ENCODE data around the gene TNFRSF19. TPM values are rescaled to one million over a fixed set of nuclear protein-coding genes. Genes with fewer than 3 reads are reported as not detected.
A peak's percentile ranks its signal among the peaks of the same experiment; 100 is the strongest.

The TNFRSF19 gene
- total RNA-seq, 2 experiments from 2014 or later, result not detected

GRCh38 chr13:23609414-23609760, 39.2 kb downstream of the TNFRSF19 start:
- Mint-ChIP-seq H3K27ac (no peak overlapping the region), H3K4me3 (no peak overlapping the region), H3K9me3 (no peaks in the 10 kb centered on the region), H3K36me3 (ENCODE audit: low read depth) (no peaks in the 10 kb centered on the region), H3K27me3 (peaks cover 23% of the 10 kb centered on the region), H3K4me1 (ENCODE audit: low read depth) (peaks cover 13% of the 10 kb centered on the region)
- DNase-seq, result peak in 1 of 14 experiments; percentile 5
- CTCF ChIA-PET, result no interaction called here
- no peaks in the 10 kb centered on the region for H3K36me3 ChIP-seq (ENCODE audit: insufficient read depth, low read length)
- H3K4me3 ChIP-seq (ENCODE audit: low read length), result no peak overlapping the region
- H3K27ac ChIP-seq (ENCODE audit: low read depth in 1 of 2, low read length in 2 of 2), result no peak overlapping the region
- ATAC-seq (ENCODE audit: poor library complexity), result no peak
- no peaks in the 10 kb centered on the region for H3K4me1 ChIP-seq (ENCODE audit: insufficient read depth, low read length)
- H3K27me3 ChIP-seq (ENCODE audit: control insufficient read depth in 1 of 2, insufficient read depth in 2 of 2, low read length in 2 of 2), result peaks cover 4 to 13% of the 10 kb centered on the region in 2 experiments
- H3K9me3 ChIP-seq (ENCODE audit: control insufficient read depth in 1 of 2, insufficient read depth in 1 of 2, low read length in 2 of 2), result no peaks in the 10 kb centered on the region
- intact Hi-C loops (cut with DNase I, micrococcal nuclease), result no loop called here
- no peak for TF ChIP-seq CTCF (IDR thresholded peaks at IDR 0.05)
- POLR2A ChIA-PET, result no interaction called here

GRCh38 chr13:23609874-23610576, 39.8 kb downstream of the TNFRSF19 start:
- H3K4me3 ChIP-seq (ENCODE audit: low read length), result no peak overlapping the region
- H3K4me1 Mint-ChIP-seq (ENCODE audit: low read depth), result peaks cover 13% of the 10 kb centered on the region
- peaks cover 4 to 13% of the 10 kb centered on the region in 2 experiments for H3K27me3 ChIP-seq (ENCODE audit: control insufficient read depth in 1 of 2, insufficient read depth in 2 of 2, low read length in 2 of 2)
- H3K27me3 Mint-ChIP-seq, result peaks cover 21% of the 10 kb centered on the region
- no peaks in the 10 kb centered on the region for H3K36me3 ChIP-seq (ENCODE audit: insufficient read depth, low read length)
- H3K9me3 Mint-ChIP-seq, result no peaks in the 10 kb centered on the region
- H3K4me3 Mint-ChIP-seq, result no peak overlapping the region
- ATAC-seq (ENCODE audit: poor library complexity) (no peak), DNase-seq (no peak)
- H3K36me3 Mint-ChIP-seq (ENCODE audit: low read depth), result no peaks in the 10 kb centered on the region
- POLR2A ChIA-PET, result no interaction called here
- TF ChIP-seq CTCF (IDR thresholded peaks at IDR 0.05), result no peak
- no peak overlapping the region for H3K27ac ChIP-seq (ENCODE audit: low read depth in 1 of 2, low read length in 2 of 2)
- H3K27ac Mint-ChIP-seq, result no peak overlapping the region
- no peaks in the 10 kb centered on the region for H3K4me1 ChIP-seq (ENCODE audit: insufficient read depth, low read length)
- CTCF ChIA-PET, result no interaction called here
- H3K9me3 ChIP-seq (ENCODE audit: control insufficient read depth in 1 of 2, insufficient read depth in 1 of 2, low read length in 2 of 2), result no peaks in the 10 kb centered on the region
- intact Hi-C loops (cut with DNase I, micrococcal nuclease), result no loop called here

GRCh38 chr13:23610966-23611491, 40.8 kb downstream of the TNFRSF19 start:
- Histone ChIP-seq H3K36me3 (ENCODE audit: insufficient read depth, low read length) (no peaks in the 10 kb centered on the region), H3K27ac (ENCODE audit: low read depth in 1 of 2, low read length in 2 of 2) (no peak overlapping the region), H3K4me1 (ENCODE audit: insufficient read depth, low read length) (no peaks in the 10 kb centered on the region), H3K9me3 (ENCODE audit: control insufficient read depth in 1 of 2, insufficient read depth in 1 of 2, low read length in 2 of 2) (no peaks in the 10 kb centered on the region), H3K27me3 (ENCODE audit: control insufficient read depth in 1 of 2, insufficient read depth in 2 of 2, low read length in 2 of 2) (peaks cover 4 to 17% of the 10 kb centered on the region in 2 experiments), H3K4me3 (ENCODE audit: low read length) (no peak overlapping the region)
- Mint-ChIP-seq H3K4me3 (no peak overlapping the region), H3K36me3 (ENCODE audit: low read depth) (no peaks in the 10 kb centered on the region), H3K27me3 (peaks cover 25% of the 10 kb centered on the region), H3K27ac (no peak overlapping the region), H3K9me3 (no peaks in the 10 kb centered on the region), H3K4me1 (ENCODE audit: low read depth) (peaks cover 13% of the 10 kb centered on the region)
- TF ChIP-seq CTCF (IDR thresholded peaks at IDR 0.05), result no peak
- intact Hi-C loops (cut with DNase I, micrococcal nuclease), result no loop called here
- ChIA-PET POLR2A (no interaction called here), CTCF (no interaction called here)
- ATAC-seq (ENCODE audit: poor library complexity) (no peak), DNase-seq (no peak)
